IPS DF 6.9 (cell line): Measurements from ENCODE around the gene DCT.
"Not testable (repeated sequence)": the region's sequence is repeated elsewhere in the genome, so short reads cannot be mapped to it uniquely, and the experiment has no call there.

ENCODE experiments used
- DNase-seq: peaks from one replicate; pipeline ENCODE4 v3.0.0-alpha.2; 2013; ENCODE audit warnings: low read depth, low spot score
- H3K27ac ChIP-seq: one replicate; pipeline ENCODE4 v1.5.1; 2013; ENCODE audit warnings: low read length, control low read depth
- H3K27me3 ChIP-seq: 2 replicates; pipeline ENCODE4 v1.6.1; 2013; ENCODE audit warnings: mild to moderate bottlenecking, low read length; ENCODE audit not compliant: control insufficient read depth, insufficient read depth
- H3K36me3 ChIP-seq: 2 replicates; pipeline ENCODE4 v1.6.1; 2013; ENCODE audit warnings: low read length; ENCODE audit not compliant: control insufficient read depth, insufficient read depth
- H3K4me1 ChIP-seq: 2 replicates; pipeline ENCODE4 v1.6.1; 2013; ENCODE audit warnings: low read length; ENCODE audit not compliant: control insufficient read depth, insufficient read depth
- H3K4me3 ChIP-seq: 2 replicates; pipeline ENCODE4 v1.5.1; 2013; ENCODE audit warnings: mild to moderate bottlenecking, low read length
- H3K9me3 ChIP-seq: 2 replicates; pipeline ENCODE4 v1.6.1; 2013; ENCODE audit warnings: low read length, inconsistent platforms; ENCODE audit not compliant: control insufficient read depth, insufficient read depth
- WGBS: extraction: QIAGEN DNeasy Blood & Tissue Kit; methylation state at CpG from one replicate; pipeline ENCODE4 v1.1.7; 2013; ENCODE audit warnings: mixed read lengths, missing lambda C conversion rate; ENCODE audit not compliant: insufficient read length, insufficient coverage; 5-methylcytosine and 5-hydroxymethylcytosine counted together

DCT gene

DNA sequence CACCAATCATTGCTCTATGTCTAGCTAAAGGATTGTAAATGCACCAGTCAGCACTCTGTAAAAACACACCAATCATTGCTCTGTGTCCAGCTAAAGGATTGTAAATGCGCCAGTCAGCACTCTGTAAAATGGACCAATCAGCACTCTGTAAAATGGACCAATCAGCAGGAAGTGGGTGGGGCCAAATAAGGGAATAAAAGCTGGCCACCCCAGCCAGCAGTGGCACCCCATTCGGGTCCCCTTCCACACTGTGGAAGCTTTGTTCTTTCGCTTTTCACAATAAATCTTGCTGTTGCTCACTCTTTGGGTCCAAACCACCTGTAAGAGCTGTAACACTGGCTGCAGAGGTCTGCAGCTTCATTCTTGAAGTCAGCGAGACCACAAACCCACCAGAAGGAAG, 19.3 kb upstream of the DCT start:
- H3K36me3 ChIP-seq, H3K4me3 ChIP-seq: not testable (repeated sequence)

DNA sequence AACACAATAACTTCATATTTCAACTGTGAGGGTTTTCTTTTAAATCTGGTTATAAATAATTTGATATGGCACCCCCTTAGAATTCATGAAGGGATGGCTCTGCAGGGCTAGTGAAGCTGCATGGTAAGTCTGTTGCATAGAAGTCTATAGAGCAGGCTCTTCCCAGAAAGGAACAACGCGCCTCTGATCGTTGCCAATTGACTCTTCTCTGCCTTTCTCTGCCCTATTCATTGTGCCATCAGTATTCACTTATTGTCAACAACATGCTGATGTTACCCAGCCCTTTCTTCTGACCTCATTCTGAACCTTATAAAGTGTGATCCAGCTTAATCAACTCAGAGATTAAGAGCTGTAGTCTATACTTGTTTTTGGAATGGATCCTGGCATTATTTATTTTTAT, 16.3 kb upstream of the DCT start:
- H3K27me3 ChIP-seq, result no peaks in the 10 kb centered on the region
- H3K9me3 ChIP-seq, result no peaks in the 10 kb centered on the region
- H3K4me1 ChIP-seq, result no peaks in the 10 kb centered on the region
- no peak for DNase-seq
- no peaks in the 10 kb centered on the region for H3K36me3 ChIP-seq
- no CpG with 5 or more reads among the region's 3 CpGs for WGBS
- no peak overlapping the region for H3K4me3 ChIP-seq
- H3K27ac ChIP-seq, result no peak overlapping the region

More for the DNA sequence above, 19.3 kb upstream of the DCT start:
- H3K27ac ChIP-seq, H3K4me1 ChIP-seq, H3K27me3 ChIP-seq, DNase-seq, H3K9me3 ChIP-seq: not testable (repeated sequence)
- no CpG with 5 or more reads among the region's 4 CpGs for WGBS

DNA sequence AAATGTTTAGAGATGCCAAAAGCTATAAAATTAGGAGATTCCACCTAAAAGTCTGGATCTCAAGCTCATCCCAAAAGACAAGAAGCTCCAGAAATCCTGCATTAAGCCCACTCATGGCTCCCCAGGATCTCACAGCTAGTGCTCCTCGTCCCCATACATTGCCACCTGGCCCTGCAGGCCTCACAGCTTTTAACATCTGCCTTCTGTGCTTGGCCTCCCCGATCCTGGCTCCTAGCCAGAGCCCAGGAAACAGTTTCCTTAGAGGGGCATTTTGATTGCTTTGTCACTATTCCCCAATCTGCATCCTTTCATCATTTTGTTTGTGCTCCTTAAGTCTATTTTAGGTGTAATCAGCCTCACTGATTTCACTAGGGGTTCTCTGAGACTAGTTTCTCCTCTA, 14.5 kb upstream of the DCT start:
- no peak for DNase-seq
- no peaks in the 10 kb centered on the region for H3K9me3 ChIP-seq
- no peaks in the 10 kb centered on the region for H3K27me3 ChIP-seq
- no peak overlapping the region for H3K27ac ChIP-seq
- no peak overlapping the region for H3K4me3 ChIP-seq
- H3K36me3 ChIP-seq, result no peaks in the 10 kb centered on the region
- H3K4me1 ChIP-seq, result no peaks in the 10 kb centered on the region
- WGBS, result no CpG with 5 or more reads among the region's 2 CpGs

DNA sequence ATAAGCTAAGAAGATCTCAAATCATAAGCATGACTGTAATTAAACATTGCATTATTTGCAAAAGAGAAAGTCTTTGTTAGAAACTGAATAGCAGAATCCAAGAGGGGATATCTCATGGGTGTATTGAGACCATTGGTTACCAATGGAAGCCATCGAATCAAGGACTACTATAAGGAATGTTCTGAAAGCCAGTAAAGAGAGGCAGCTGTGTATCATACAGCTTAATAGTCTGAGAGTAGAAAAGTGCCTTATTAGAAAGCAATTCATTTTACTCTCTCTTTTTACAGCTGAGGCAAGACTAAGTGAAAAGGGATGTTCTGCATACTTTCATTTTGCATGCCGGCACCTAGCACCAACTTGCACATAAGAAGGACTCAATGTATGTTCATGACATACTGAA, 7.6 kb upstream of the DCT start:
- no peak for DNase-seq
- no peaks in the 10 kb centered on the region for H3K36me3 ChIP-seq
- no CpG with 5 or more reads among the region's 2 CpGs for WGBS
- no peaks in the 10 kb centered on the region for H3K27me3 ChIP-seq
- no peaks in the 10 kb centered on the region for H3K9me3 ChIP-seq
- no peak overlapping the region for H3K27ac ChIP-seq
- no peaks in the 10 kb centered on the region for H3K4me1 ChIP-seq
- no peak overlapping the region for H3K4me3 ChIP-seq

DNA sequence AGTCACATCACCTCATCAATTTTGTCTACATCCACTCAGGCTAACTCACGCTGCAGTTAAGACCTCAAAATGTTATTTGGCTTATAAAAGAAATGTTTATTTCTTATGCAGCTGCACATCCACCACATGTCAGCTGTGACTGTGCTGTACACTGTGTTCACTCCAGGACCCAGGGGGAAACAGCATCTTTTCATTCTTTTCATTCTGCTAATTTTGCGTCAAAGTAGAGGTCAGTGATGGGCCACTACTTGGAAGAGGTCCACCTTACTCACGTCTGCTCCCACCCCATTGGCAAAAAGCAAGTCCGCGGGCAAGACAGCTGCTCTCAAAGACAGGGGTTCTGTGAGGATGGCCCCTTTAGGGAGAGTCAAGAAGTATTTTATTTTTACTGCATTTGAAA, 4.5 kb upstream of the DCT start:
- H3K27ac ChIP-seq, result no peak overlapping the region
- no peak overlapping the region for H3K4me3 ChIP-seq
- WGBS, result no CpG with 5 or more reads among the region's 5 CpGs
- no peaks in the 10 kb centered on the region for H3K4me1 ChIP-seq
- no peaks in the 10 kb centered on the region for H3K9me3 ChIP-seq
- H3K27me3 ChIP-seq, result no peaks in the 10 kb centered on the region
- DNase-seq, result no peak
- H3K36me3 ChIP-seq, result no peaks in the 10 kb centered on the region

DNA sequence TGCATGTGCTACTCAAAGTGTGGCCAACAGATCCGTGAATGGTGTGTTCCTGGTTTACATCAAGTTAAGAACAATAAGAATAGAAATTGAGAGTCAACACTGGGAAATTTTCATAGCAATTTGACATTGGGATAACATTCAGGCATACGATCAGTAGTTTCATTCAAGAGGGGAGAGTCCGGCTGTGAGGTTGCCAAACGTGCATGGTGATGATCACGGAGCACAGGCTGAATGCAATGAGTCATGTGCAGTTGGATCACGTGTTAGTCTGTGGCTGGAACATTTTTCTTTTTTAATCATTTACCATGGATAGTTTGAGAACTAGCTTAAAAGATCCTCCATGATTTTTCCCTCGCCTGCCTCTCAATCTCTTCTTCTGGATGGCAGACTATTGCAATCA, 2.5 kb upstream of the DCT start:
- H3K27me3 ChIP-seq, result no peaks in the 10 kb centered on the region
- no peak for DNase-seq
- no peaks in the 10 kb centered on the region for H3K4me1 ChIP-seq
- WGBS, result no CpG with 5 or more reads among the region's 7 CpGs
- no peaks in the 10 kb centered on the region for H3K9me3 ChIP-seq
- H3K4me3 ChIP-seq, result no peak overlapping the region
- H3K36me3 ChIP-seq, result no peaks in the 10 kb centered on the region
- H3K27ac ChIP-seq, result no peak overlapping the region

DNA sequence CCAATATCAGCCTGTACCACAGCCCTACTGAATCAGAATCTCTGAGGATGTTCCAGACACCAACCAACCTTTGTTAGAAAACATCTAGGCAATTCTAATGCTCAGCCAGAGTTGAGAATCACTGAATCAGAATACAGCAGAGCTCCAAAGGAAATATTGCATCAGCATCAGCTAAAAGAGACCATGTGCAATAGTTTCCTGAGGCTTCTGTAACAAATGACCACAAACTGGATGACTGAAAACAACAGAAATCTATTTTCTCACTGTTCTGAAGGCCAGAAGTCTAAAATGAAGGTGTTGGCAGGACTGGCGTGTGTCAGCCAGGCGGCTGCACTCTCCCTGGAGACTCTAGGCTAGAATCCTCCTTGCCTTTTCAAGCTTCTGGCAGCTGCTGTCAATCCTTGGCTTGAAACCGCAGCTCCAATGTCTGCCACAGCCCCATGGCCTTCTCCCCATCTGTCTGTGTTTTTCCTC, 1.2 kb upstream of the DCT start:
- no peak overlapping the region for H3K27ac ChIP-seq
- H3K9me3 ChIP-seq, result no peaks in the 10 kb centered on the region
- H3K36me3 ChIP-seq, result no peaks in the 10 kb centered on the region
- H3K27me3 ChIP-seq, result no peaks in the 10 kb centered on the region
- no peak for DNase-seq
- H3K4me1 ChIP-seq, result no peaks in the 10 kb centered on the region
- H3K4me3 ChIP-seq, result no peak overlapping the region
- no CpG with 5 or more reads among the region's 3 CpGs for WGBS

DNA sequence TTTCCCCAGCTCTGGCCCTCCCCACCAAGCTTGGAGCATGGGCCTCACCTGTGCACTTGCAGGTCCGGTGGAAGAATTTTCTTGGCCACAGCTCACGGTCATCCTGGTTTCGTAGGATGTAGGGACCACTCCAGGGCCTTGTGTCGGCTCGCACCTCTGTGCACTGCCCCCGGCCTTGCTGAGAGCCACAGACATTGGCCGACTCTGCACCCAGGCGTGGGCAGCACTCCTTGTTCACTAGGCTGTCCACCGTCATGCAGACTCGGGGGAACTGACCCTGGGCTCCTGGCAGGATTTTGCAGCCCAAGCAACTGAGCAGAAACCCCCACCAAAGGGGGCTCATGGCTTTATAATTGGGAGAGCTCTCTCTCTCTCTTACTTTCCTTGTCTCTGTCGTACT, 569 bp downstream of the DCT start:
- DNase-seq, result no peak
- no CpG with 5 or more reads among the region's 11 CpGs for WGBS
- no peak overlapping the region for H3K27ac ChIP-seq
- H3K4me3 ChIP-seq, result no peak overlapping the region
- H3K9me3 ChIP-seq, result no peaks in the 10 kb centered on the region
- no peaks in the 10 kb centered on the region for H3K36me3 ChIP-seq
- no peaks in the 10 kb centered on the region for H3K27me3 ChIP-seq
- no peaks in the 10 kb centered on the region for H3K4me1 ChIP-seq

DNA sequence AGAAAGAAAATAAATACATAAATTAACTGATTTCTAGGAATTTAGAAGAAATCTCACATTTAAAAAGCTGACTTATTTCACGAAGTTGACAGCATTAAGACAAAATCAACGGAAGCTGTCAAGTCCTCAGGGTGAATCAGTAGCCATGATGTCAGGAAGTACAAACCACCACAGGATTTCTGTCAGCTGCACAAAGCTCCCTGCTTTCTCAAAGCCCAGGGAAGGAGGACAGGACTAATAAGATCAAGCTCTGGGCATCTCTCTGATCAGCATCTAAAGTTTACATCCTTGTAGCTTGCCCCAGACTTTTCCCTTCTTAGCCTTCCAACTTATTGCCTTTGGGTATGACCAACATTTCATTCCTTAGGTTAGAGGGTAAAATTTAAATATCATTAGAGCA, 9.4 kb downstream of the DCT start:
- Histone ChIP-seq H3K9me3 (no peaks in the 10 kb centered on the region), H3K4me1 (no peaks in the 10 kb centered on the region), H3K27ac (no peak overlapping the region), H3K27me3 (no peaks in the 10 kb centered on the region), H3K36me3 (no peaks in the 10 kb centered on the region), H3K4me3 (no peak overlapping the region)
- DNase-seq, result no peak
- WGBS, result no CpG with 5 or more reads among the region's 2 CpGs

DNA sequence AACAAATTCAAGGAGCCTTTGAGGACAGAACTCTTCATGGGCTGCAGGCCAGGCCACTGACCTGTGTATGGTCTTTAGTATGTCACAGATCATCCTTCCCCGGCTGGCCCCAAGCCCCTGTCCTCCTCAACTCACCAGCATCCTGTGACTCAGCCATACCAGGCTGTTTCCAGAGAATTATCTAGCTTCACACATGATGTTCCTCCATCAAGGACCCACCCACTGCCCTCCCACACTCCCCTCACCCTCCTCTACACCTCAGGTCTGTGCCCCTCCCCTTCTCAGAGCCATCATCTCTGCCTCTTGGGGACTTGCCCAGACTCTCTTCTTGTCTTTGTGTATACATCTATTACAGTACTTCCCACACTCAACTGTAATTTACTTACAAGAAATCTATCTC, 14.7 kb downstream of the DCT start:
- DNase-seq, result no peak
- Histone ChIP-seq H3K9me3 (no peaks in the 10 kb centered on the region), H3K27ac (no peak overlapping the region), H3K27me3 (no peaks in the 10 kb centered on the region), H3K4me3 (no peak overlapping the region), H3K4me1 (no peaks in the 10 kb centered on the region), H3K36me3 (no peaks in the 10 kb centered on the region)
- WGBS, result no CpG with 5 or more reads among the region's 1 CpG

DNA sequence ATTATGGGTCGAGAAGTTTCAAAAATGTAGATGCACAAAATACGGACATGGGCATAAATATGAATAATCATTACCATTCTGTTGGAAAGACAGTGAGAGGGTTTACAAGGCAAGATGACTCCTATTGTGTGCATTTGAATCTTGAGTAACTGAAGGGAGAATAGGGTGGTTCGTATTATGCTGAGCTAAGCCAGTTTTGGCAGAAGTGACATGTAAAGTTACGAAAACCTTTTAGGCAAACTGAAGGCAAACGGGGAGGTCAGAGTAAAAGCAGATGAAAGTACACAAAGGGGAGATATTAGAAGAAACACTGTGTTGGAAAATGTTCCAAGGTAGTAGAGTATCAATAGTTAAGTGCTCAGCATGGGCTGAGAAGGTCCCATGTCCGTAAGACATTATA, 16.8 kb downstream of the DCT start:
- H3K4me1 ChIP-seq, result no peaks in the 10 kb centered on the region
- no peak overlapping the region for H3K27ac ChIP-seq
- H3K4me3 ChIP-seq, result no peak overlapping the region
- H3K27me3 ChIP-seq, result no peaks in the 10 kb centered on the region
- no peak for DNase-seq
- no CpG with 5 or more reads among the region's 6 CpGs for WGBS
- no peaks in the 10 kb centered on the region for H3K9me3 ChIP-seq
- no peaks in the 10 kb centered on the region for H3K36me3 ChIP-seq
